NCI-H2107 (cell line): Measurements from ENCODE around the gene MT1E.
"Not testable (repeated sequence)": the region's sequence is repeated elsewhere in the genome, so short reads cannot be mapped to it uniquely, and the experiment has no call there.

Source experiments
- DNase-seq: peaks from one replicate; lab custom pipeline; 2025; lab: John Stamatoyannopoulos, UW

Gene MT1E

DNA sequence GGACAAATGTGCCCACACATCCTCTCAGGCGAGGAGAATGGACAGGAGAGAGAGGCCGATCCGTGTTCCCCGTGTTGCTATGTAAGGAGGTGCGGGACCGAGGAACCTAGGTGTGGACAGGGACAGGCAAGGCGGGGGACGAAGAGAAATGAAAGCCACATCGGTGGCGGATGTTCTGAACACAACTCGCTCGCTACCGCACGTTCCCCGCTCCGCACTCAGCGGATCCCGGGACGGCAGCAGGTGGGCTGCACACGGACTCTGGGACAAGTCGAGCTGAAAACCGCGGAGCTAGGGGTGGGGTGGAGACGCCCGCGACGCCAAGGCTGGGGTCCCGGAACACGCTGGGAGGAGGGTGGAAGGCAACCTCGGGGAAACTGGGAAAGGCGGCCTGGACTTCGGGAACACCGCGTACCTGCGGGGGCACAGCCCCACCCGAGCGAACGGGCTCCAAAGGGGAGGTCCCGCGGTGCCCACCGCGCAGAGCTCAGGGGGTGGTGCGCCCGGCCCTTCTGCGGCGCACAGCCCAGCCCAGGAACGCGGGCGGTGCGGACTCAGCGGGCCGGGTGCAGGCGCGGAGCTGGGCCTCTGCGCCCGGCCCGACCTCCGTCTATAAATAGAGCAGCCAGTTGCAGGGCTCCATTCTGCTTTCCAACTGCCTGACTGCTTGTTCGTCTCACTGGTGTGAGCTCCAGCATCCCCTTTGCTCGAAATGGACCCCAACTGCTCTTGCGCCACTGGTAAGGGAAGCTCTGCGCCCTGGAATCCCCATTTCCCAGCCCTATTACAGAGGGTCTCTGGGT lies at the start of gene MT1E:
MT1E (plus strand) TSS at position 642 of the 803 bp plus-strand sequence; CDS start at position 713, 71 bp downstream.
- DNase-seq: no peak

DNA sequence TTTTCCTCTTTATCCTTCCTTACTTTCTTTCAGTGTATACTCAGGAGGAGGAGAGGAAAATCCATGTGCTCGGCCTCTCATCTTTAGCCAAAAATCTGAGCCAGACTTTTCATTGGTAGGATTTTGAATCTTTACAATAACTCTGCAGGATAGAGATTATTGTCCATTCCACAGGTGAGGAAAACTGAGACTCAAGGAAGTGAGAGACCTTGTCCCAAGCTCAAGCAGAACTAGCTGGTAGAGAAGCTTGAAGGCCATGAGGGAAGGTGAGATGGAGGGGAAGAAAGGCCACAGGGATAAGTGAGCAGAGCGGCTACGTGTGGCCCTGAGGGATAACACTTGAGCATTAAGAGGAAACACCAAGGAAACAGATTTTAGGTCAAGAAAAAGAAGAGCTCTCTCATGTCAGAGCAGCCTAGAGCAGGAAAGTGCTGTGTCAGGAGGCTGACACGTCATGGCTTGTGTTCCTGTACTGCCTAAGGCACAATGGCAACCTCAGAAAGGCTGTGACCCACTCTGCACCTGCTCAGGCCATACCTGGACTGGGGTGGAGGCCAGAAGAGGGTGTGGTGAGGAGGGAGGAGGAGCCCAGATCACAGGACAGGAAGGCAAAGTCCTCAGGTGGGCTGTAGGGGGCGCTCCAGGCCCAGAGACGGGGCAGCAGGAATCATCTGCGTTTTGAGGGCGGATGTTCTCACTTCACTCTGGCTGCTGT lies 48.8 kb upstream of the MT1E start:
- DNase-seq: no peak

DNA sequence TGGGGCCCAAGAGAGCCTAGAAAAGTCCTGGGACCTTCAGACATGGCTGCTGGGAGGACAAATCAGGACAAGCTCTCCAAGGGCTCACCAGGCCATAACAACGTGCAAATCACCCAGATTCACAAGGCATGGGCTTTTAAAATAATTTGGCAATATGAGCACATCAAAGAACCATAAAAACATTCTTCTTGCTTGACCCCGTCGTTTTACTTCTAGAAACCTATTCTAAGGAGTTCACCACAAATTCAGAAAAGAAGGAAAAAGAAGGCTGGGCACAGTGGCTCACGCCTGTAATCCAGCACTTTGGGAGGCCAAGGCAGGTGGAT lies 48.3 kb upstream of the MT1E start:
- no peak for DNase-seq

DNA sequence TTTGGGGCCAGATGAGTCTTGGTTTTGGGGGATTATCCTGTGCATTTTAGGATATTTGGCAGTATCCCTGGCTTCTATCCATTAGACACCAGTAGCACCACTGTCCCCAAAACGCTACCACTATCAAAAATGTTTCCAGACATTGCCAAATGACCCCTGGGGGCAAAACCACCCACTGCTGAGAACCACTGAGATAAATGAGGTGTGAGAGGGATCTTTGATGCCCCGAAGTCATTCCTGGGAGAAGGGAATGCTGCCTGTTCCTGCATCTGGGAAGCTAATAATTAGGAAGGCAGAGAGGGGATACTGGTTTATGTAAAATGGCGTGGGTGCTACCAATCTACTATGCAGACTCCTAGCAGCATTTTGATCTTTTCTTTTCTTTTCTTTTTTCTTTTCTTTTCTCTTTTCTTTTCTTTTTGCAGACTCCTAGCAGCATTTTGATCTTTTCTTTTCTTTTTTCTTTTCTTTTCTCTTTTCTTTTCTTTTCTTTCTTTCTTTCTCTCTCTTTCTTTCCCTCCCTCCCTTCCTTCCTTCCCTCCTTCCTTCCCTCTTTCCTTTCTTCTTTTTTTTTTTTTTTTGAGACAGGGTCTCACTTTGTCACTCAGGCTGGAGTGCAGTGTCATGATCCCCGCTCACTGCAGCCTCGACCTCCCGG lies 45.1 kb upstream of the MT1E start:
- no peak for DNase-seq

DNA sequence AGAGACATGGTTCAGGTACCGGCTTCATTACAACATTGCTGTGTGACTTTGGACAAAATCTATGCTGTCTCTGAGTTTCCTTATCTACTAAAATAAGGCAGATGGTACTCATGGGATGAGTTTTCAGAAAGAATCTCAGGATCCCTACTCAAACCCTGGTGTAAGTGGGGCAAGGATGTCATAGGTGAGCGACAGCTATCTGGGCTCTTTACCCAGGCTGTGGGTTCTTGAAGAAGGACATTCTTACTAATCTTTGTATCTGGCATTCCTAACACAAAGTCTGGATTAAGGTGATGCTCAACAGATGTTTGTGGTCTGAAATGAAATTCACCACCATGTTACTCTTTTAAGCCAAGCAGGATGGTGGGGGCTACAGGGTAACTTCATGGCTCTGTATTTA lies 42.7 kb upstream of the MT1E start:
- not testable (repeated sequence) for DNase-seq

DNA sequence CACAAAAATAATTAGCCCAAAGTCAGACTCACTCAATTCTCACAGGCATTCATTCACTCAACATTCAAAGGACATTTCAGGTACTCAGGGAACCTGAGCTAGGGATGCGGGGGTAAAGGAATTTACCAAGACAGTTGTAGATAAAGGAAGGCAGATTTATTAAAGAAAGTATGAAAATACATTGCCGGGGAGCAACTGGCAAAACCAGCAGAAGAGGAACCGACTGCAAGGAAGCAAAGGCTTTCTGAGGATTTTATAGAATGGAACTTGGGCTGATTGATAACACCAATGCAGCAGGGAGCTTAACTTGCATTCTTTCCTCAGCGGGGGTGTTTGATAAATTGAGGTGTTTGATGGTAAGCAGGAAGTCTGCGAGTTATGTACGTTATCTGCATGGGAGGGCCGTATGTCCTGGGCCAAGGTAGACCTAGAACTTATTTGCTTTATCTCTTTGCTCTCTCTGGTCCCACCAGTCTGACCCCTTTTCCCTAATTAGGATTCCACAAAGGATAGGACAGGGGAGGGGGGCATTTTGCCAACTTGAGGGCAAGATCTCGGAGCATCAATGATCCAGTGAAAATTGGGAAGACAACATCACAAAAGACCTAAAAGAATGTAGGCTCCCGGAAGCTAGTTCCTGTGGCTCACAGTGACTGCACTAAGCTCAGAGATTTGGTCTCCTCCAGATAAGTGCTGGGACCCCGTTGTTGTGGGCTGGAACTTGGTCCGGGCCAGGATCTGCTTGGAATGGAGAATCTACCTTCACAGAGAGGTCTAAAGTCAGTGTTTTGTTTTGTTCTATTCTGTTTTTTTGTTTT lies 42.0 kb upstream of the MT1E start:
- no peak for DNase-seq

DNA sequence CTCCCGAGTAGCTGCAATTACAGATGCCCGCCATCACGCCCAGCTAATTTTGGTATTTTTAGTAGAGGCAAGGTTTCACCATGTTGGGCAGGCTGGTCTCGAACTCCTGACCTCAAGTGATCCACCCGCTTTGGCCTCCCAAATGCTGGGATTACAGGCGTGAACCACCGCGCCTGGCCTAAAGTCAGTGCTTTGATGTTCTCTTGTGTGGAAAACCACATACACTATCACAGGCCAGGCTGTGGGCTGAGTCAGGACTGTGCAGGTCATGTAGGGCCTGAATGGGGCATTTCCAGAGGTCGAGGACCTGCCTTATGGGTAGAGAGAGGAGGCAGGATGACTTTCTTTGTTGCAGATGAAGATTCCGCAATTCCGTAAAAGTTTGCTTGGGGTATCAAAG lies 41.3 kb upstream of the MT1E start:
- DNase-seq: no peak

DNA sequence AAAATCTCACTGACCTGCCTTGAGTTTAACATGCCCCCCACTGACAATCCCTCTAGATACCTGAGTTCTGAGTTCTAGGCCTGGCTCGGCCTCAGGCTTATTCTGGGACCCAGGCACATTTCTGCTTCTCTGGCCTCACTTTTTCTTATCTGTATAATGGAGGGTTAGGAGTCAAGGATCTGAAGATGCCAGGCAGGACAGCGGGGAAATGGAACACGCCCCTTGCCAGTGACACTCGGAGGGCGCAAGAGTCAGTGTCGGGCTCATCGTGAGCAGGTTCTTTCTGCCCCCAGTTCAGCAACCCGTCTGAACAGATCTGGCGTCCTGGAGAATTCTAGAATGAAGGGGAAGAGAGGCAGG lies 36.8 kb upstream of the MT1E start:
- no peak for DNase-seq

DNA sequence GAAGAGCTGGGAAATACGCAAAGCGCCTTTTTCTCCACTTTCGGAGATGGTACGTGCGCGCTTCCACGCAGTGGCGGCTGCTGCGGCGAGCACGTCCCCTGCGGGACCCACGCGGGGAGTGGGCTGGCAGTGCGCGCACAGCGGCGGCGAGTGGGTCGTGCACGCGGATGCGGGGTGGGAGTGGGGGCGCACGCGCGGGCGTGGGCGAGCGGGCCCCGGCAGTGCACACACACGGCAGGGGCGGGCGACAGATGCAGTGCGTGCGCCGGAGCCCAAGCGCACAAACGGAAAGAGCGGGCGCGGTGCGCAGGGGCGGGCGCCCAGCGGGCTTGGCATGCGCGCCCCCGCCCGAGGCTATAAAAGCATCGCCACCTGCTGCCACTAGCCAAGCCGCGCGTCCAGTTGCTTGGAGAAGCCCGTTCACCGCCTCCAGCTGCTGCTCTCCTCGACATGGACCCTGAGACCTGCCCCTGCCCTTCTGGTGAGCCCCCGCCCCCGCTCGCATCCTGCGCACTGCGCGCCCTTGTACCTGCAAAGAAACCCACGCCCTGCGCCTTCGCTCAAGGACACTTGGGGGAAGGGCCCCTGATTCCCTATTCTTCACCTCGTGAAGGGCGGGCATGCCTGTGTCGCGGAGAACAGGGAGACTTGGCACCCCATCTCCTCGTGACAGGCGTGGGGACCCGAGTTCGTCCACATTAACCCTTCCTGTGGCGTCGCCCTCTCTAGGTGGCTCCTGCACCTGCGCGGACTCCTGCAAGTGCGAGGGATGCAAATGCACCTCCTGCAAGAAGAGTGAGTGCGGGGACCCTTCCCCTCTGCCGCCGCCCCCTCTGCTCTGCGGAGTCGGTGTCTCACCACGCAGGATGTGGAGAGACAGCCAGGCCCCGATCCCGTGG lies 36.2 kb upstream of the MT1E start, which contains the start of gene MT3:
MT3 (plus strand) TSS at position 388 of the 899 bp plus-strand sequence; CDS start at position 451, 63 bp downstream.
- peak; percentile 7 for DNase-seq

DNA sequence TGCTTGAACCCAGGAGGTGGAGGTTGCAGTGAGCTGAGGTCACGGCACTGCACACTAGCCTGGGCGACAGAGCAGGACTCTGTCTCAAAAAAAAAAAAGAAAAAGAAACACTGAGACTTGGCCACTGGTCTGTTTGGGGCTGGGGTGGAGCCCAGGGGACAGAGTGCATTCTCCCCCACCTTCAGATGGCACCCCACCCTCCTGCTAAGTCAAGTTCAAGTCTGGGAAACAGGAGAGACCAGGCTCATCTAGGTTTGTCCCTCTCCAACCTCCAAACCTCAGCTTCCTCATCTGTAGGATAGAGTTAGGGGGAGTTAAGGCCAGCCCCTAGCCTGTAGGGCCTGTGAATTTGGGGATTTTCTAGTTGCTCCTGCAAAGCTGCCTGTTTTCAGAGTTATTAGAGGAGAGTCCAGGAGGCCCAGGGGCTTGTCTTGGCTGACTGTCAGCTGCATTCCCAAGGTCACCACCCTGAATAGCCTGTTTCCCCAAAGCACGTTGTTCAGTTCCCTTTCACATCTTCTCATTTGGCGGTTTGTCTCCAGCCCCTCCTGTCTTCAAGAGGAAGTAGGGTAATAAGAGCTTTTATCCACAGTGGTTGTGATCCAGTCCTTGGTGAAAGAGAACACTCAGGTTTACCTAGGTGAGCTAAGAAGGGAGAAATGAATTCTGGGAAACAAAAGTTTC lies 34.1 kb upstream of the MT1E start:
- no peak for DNase-seq

DNA sequence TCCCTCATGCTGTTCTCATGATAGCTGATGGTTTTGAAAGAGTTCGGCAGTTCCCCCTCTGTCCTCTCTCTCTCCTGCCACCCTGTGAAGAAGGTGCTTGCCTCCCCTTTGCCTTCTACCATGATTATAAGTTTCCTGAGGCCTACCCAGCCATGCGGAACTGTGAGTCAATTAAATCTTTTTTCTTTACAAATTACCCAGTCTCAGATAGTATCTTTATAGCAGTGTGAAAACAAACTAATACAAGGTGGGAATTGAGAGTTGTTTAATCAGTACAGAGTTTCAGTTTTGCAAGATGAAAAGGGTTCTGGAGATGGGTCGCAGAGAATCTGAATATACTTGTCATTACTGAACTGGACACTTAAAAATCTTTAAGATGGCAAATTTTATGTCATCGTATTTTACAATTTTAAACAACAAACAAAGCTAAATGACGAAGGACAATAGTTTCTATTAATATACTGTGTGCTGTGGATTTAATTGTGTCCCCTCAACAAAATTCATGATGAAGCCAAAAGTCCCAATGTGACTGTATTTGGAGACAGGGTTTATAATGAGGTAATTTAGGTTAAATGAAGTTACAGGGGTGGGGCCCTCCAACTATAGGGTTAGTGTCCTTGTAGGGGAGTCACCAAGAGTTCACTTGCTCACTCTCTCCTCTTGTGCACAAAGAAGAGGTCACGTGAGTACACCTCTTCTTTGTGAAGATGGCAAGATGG lies 31.8 kb upstream of the MT1E start:
- no peak for DNase-seq

DNA sequence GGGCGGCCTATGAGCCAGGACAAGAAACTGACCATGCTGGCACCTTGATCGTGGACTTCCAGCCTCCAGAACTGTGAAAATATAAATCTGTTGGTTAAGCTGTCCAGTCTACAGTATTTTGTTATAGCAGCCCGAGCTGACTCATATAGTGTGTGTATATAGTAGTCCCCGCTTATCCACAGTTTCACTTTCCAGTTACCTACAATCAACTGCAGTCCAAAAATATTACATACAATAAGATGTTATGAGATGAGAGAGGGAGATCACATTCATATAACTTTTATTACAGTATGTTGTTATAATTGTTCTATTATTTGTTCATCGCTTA lies 31.3 kb upstream of the MT1E start:
- DNase-seq: no peak

DNA sequence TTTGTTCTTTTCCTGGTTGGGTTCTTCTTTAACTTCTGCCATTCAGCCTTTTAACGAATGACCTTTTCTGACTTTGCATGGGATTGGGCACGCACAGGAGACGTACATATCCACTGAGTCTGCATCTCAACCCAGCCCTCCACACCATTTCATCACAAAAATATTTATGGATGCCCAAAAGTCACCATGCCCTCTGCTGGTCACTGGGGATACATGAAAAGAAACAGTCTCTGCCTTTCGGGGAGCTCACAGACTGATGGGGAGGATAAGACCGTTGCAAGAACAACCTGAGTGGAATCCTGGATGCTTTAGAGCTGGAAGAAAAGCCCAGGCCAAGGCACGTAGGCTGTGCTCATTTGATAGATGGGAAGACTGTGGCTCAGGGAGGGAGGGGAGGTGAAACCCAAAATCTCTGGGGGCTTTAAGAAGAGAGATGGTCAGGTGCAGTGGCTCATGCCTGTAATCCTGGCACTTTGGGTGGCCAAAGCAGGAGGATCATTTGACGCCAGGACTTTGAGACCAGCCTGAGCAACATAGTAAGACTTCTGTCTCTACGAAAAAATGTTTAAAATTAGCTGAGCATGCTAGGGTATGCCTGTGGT lies 25.1 kb upstream of the MT1E start:
- no peak for DNase-seq

DNA sequence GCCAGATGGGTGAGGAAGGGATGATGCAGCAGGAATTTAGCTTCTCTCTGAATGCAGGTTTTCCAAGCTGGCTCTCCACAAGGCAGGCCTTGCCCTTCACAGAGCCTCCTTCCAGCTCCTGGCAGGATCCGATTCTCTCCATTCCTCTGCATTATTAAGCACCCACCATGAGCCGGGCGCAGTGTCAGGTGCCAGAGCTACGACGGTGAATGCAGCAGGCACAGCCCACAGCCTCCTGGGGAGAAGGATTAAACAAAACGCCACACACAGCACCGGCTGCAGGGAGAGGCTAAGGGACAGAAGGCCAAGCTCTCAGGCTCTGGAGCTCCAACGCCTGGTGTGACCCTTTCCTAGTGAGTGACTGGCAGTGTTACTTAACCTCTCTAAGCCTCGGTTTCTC lies 24.3 kb upstream of the MT1E start:
- no peak for DNase-seq

DNA sequence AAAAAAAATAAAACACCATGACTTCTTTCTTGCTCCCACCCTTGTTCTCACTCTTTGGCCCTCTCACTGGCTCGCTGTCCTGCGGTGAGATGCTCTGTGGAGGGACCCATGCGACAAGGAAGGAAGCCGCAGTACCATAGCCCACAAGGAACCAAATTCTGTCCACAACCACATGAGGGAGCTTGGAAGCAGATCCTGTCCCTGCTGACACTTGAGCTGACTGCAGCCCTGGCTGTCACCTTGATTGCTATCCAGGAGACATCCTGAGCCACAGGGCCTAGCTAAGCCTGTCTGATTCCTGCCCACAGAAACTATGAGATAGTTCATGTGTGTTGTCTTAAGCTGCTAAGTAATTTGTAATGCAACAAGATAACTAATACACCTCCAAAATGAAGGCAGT lies 22.0 kb upstream of the MT1E start:
- peak; percentile 31 for DNase-seq

DNA sequence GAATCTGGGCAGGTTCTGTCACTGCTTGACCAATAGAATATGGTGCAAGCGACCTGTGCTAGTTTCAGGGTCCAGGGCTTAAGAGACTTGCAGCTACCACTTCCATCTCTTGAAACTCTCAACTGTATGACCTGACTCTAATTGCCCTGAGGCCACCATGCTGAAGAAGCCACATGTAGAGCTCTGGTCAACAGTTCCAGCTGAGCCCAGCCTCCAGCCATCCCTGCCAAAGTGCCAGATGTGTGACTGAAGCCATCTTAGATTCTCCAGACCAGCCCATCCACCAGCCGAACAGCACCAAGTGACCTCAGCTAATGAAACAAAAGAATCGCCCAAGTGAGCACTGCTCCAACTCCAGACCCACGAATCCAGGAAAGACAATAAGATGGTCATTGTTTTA lies 20.6 kb upstream of the MT1E start:
- DNase-seq: no peak

DNA sequence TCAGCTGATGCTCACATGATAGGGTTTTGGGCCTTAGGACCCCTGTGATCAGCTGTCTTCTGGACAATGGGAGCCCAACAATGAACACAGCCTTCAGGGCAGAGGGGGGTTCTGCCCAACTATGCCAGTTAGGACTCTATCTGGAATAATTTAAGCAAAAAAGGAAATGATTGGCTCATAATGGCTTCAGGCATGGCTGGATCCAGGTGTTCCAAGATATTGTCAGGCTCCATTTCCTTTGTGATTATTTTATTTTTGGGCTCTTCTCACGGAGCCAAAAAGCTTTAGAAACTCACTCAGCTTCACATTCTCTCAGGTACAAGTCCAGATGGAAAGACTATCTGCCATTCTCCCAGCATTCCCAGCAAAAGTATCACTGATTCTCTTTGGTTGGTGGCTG lies 20.1 kb upstream of the MT1E start:
- DNase-seq: no peak

DNA sequence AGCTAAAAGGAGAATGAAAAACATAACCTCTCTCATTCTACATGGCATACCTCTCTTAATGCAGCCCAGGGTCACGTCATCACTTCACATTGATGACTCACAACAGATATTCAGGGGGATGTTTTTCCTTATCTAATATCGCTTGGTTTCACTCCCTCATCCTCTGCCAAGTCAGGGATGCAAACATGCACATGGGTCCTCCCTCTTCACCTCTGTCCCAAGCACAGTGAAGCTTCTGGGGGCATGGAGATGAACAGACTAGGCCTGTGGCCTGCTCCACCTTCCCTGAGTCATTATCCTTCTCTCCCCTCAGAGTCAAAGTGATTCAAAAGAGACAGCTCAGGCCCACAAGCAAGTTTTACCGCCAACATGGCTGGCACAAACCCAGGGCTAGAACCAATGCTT lies 19.5 kb upstream of the MT1E start:
- DNase-seq: no peak

DNA sequence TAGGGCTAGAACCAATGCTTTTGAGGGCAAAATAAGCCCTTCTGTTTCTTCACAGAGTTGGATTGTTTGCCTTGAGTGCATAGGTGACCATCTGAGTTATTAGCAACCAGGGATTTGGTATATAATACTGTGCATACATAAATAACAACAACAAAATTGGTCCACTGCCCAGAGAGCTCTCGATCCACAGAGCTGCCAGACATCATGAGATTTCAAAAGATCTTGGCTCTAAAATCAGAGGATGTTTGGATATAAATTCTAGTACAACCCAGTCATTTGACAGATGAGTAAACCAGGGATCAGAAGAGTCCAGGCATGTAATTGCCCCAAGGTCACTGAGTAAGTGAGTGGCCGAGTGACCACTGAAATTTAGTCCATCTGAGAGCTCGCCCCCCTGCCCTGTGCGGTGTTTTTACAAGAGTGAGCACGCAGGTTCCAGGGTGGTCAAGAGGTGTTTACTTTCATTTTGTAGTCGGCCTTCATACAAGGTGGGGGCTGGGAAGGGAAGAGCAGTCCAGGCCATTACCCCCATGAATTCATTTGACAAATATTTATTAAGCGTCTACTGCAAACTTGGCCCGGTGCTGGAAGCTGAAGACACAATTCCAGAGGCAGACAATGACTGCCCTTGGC lies 19.0 kb upstream of the MT1E start:
- no peak for DNase-seq
